Right lobe of liver (tissue), 6 donors: ENCODE measurements around the gene DSG4. TPM values are rescaled to one million over a fixed set of nuclear protein-coding genes. Genes with fewer than 3 reads are reported as not detected.

ENCODE experiments used
- ATAC-seq, 4 donors: fragments of 200-7000 bp; cut with Tn5 transposase; one replicate each; pipeline ENCODE4 v1.9.1; 2020; ENCODE audit warnings: mild to moderate bottlenecking in 4 of 4, moderate library complexity in 4 of 4
- DNase-seq, 3 donors: peaks; one replicate each; pipeline ENCODE4 v3.0.0-alpha.2; 2020
- H3K27ac ChIP-seq, 3 donors: fragments of 200-600 bp; one replicate each; pipeline ENCODE4 v1.8.0; 2022
- H3K27me3 ChIP-seq, 2 donors: fragments of 200-600 bp; one replicate each; pipeline ENCODE4 v1.8.0; 2022
- H3K36me3 ChIP-seq, 4 donors: fragments of 200-600 bp; sonication (generic) in 1 of 4; one replicate each; pipeline versions ENCODE4 v1.5.1 to v1.8.0; 2017 to 2022; ENCODE audit warnings: control low read depth in 1 of 4
- H3K4me1 ChIP-seq, 4 donors: fragments of 200-600 bp; sonication (generic) in 1 of 4; one replicate each; pipeline versions ENCODE4 v1.5.1 to v1.8.0; 2017 to 2022; ENCODE audit warnings: control low read depth in 1 of 4
- H3K4me3 ChIP-seq, 3 donors: fragments of 200-600 bp; one replicate each; pipeline ENCODE4 v1.8.0; 2022
- H3K9me3 ChIP-seq, 4 donors: fragments of 200-600 bp; sonication (generic) in 1 of 4; one replicate each; pipeline versions ENCODE4 v1.5.1 to v1.8.0; 2017 to 2022; ENCODE audit warnings: control low read depth in 1 of 4
- CTCF ChIP-seq, 4 donors: fragments of 200-600 bp in 3 of 4; fragments of 450-650 bp in 1 of 4; IDR thresholded peaks; one replicate each; pipeline versions ENCODE4 v1.5.1 to v1.8.0; 2016 to 2022; ENCODE audit warnings: antibody characterized with exemption in 4 of 4, mild to moderate bottlenecking in 2 of 4
- POLR2A ChIP-seq: fragments of 450-650 bp; IDR thresholded peaks from one replicate; pipeline ENCODE4 v1.6.1; 2017; ENCODE audit warnings: antibody characterized with exemption, mild to moderate bottlenecking
- WGBS: methylation state at CpG from one replicate; pipeline ENCODE4 v1.1.6; 2018; ENCODE audit warnings: low coverage, low lambda C conversion rate; ENCODE audit not compliant: insufficient coverage; ENCODE audit errors: missing lambda C conversion rate; 5-methylcytosine and 5-hydroxymethylcytosine counted together
- intact Hi-C, 2 donors: fragments of 100-400 bp; cut with DNase I; formaldehyde crosslinking; loops; one replicate each; pipeline versions ENCODE4 v1.11.2 to v1.14.1; 2022
- total RNA-seq, 6 experiments: library from RNA; depleted of rRNA in 2 of 6; stranded (reverse); fragments of >200 nt in 2 of 6; fragmentation: NEBNext Ultra II Directional in 3 of 6; extraction: Animal tissue kit (Norgen Biotek cat#: 25700) in 3 of 6; gene quantifications; one replicate each; pipeline versions ENCODE4 v1.1.0 to v1.2.4, GENCODE V29; 2016 to 2023
- donor health status: DM: no; HTN: yes; CAD: no.
- donor health status: DM: no; HTN: no; CAD: no.
- donor health status: DM: no; HTN: no; CAD: no.
- donor health status: DM: no; HTN: yes; CAD: no.
- donor health status: DM: no; HTN: yes; CAD: no.

Gene DSG4
- total RNA-seq, 6 experiments from 2014 or later: not detected

DNA sequence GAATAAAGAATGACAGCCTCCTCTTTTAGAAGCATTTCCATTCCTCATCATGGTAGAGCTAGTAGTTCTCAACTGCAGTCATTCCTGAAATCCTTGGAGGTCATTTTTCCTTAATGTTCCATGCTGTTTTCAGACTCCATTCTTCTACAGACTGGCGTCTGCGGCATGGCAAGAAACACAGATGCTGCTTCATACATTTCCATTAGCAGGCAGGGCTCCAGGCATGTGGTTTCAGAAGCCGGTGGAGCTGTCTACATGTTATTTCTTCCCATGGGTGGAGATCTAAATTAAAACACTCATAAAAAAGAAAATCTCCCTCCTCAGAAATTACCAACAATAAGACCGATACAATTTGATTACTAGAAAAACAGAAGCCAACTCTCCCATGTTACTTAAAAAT is 64.9 kb downstream of the DSG4 start:
- Histone ChIP-seq H3K4me1 (no peaks in the 10 kb centered on the region), H3K4me3 (no peak overlapping the region), H3K27ac (no peak overlapping the region), H3K27me3 (no peaks in the 10 kb centered on the region), H3K9me3 (no peaks in the 10 kb centered on the region), H3K36me3 (no peaks in the 10 kb centered on the region)
- DNase-seq (no peak), ATAC-seq (no peak)
- TF ChIP-seq CTCF (IDR thresholded peaks at IDR 0.05) (no peak), POLR2A (no peak)
- WGBS: 83% methylated on average over 4 of the region's 4 CpGs
- intact Hi-C loops: no loop called here

DNA sequence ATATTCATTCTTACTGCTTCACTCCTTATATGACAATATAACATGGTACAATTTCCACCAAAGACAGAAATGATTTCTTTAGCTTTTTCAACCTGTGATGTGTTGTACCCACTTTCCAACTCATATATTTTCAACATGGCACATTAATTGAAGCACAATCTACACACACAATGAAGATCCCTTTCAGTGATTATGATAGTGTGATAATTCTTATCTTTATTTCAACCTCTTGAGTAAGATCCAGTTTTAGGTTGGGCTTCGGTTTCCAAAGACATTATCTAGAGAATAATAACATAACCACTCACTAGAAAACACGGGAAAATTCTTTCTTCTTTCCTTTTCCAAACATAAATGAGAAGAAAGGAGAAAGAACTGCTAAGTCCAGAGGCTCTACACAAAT is 67.6 kb downstream of the DSG4 start:
- Histone ChIP-seq H3K4me3 (no peak overlapping the region), H3K4me1 (no peaks in the 10 kb centered on the region), H3K9me3 (no peaks in the 10 kb centered on the region), H3K27ac (no peak overlapping the region), H3K36me3 (no peaks in the 10 kb centered on the region), H3K27me3 (no peaks in the 10 kb centered on the region)
- intact Hi-C loops: no loop called here
- 49% methylated on average over 2 of the region's 2 CpGs for WGBS
- no peak for TF ChIP-seq CTCF (IDR thresholded peaks at IDR 0.05)
- TF ChIP-seq POLR2A: no peak
- no peak for ATAC-seq
- DNase-seq: no peak

- TF ChIP-seq CTCF (IDR thresholded peaks at IDR 0.05) (no peak), POLR2A (no peak)
- H3K27ac ChIP-seq: no peak overlapping the region
- H3K27me3 ChIP-seq: no peaks in the 10 kb centered on the region
- no peaks in the 10 kb centered on the region for H3K4me1 ChIP-seq
- H3K36me3 ChIP-seq: no peaks in the 10 kb centered on the region
- no peak for DNase-seq
- no peaks in the 10 kb centered on the region for H3K9me3 ChIP-seq
- intact Hi-C loops: no loop called here
- ATAC-seq: no peak
- H3K4me3 ChIP-seq: no peak overlapping the region
These were observed 69.3 kb downstream of the DSG4 start for GRCh38 chr18:31445908-31446307.

DNA sequence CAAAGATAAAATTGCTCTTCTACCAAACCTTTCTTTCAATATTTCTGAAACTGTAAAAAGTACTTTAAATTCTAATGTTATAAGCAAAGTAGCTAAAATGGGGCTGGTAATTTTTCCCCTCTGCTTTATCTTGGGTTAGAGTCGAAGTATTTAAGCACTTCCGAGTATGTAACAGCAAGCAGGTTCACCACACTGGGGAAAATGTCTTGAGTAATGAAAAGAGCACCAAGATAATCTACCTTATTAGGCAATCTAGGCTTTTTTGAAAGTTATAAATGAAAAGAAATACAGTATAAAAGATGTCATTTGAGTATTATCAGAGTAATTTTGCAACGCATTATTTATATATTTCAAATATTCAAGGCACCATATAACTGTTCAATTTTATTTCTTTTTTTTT is 70.3 kb downstream of the DSG4 start:
- no peak for ATAC-seq
- DNase-seq: no peak
- Histone ChIP-seq H3K4me3 (no peak overlapping the region), H3K4me1 (no peaks in the 10 kb centered on the region), H3K27ac (no peak overlapping the region), H3K9me3 (no peaks in the 10 kb centered on the region), H3K27me3 (no peaks in the 10 kb centered on the region), H3K36me3 (no peaks in the 10 kb centered on the region)
- intact Hi-C loops: no loop called here
- TF ChIP-seq POLR2A (no peak), CTCF (IDR thresholded peaks at IDR 0.05) (no peak)
- 53% methylated on average over 3 of the region's 3 CpGs for WGBS

GRCh38 chr18:31447530-31448191 is 71.1 kb downstream of the DSG4 start, which contains the start of gene DSG3:
DSG3 (plus strand) TSS chr18:31447741; CDS start chr18:31447878, 137 bp downstream.
- Histone ChIP-seq H3K36me3 (no peaks in the 10 kb centered on the region), H3K27ac (no peak within 1 kb of the TSS), H3K27me3 (no peaks in the 10 kb centered on the region), H3K4me3 (no peak within 1 kb of the TSS), H3K9me3 (no peaks in the 10 kb centered on the region), H3K4me1 (no peaks in the 10 kb centered on the region)
- TF ChIP-seq POLR2A: no peak
- no peak for TF ChIP-seq CTCF (IDR thresholded peaks at IDR 0.05)
- 58% methylated on average over 8 of the region's 9 CpGs for WGBS
- ATAC-seq (no peak), DNase-seq (no peak)
- intact Hi-C loops: no loop called here
